ENCODE data around the gene KNDC1. TPM values are rescaled to one million over a fixed set of nuclear protein-coding genes. Genes with fewer than 3 reads are reported as not detected.

KNDC1 gene
- total RNA-seq, 2 donors from 2014 or later, result 0.19 to 0.26 TPM

DNA sequence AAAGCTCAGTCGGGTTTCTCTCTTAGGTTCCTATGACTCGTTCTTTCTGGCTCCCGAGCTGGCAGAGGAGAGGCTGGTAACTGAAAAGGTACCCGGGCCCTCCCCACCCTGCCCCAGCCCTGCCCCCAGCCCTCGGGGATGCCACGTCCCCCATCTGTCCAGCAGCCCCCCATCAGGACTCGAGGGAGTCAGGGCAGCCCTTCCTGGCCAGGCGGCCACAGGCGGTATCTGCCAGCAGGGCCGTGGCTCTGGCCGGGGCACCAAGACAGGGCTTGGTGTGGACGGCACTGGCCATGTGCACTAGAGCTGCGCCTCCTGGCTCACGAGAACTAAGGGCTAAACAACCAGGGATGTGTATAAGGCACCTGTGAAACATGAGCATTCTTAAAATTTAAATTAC lies 29.7 kb downstream of the KNDC1 start:
- no peak for ATAC-seq (replicated peaks)
- Mint-ChIP-seq H3K27ac (no peak overlapping the region), H3K27me3 (no peaks in the 10 kb centered on the region), H3K36me3 (ENCODE audit: low read depth) (no peaks in the 10 kb centered on the region), H3K4me1 (no peaks in the 10 kb centered on the region), H3K4me3 (no peak overlapping the region), H3K9me3 (no peaks in the 10 kb centered on the region)

DNA sequence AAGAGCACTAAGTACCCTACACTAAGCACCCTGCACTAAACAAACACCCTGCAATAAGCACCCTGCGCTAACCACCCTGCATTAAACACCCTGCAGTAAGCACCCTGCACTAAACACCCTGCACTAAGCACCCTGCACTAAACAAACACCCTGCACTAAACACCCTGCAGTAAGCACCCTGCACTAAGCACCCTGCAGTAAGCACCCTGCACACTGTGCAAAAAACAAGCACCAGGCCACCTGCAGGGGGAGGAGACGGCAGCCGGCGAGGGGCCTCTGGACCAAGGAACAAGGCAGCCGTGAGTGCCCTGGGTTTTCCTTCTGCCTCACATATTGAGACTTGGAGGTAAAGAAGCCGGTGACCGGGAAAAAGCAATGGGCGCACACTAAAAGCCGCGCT lies 30.2 kb downstream of the KNDC1 start:
- no peak for ATAC-seq (replicated peaks)
- Mint-ChIP-seq H3K4me3 (no peak overlapping the region), H3K4me1 (no peaks in the 10 kb centered on the region), H3K9me3 (no peaks in the 10 kb centered on the region), H3K27me3 (no peaks in the 10 kb centered on the region), H3K36me3 (ENCODE audit: low read depth) (no peaks in the 10 kb centered on the region), H3K27ac (no peak overlapping the region)

DNA sequence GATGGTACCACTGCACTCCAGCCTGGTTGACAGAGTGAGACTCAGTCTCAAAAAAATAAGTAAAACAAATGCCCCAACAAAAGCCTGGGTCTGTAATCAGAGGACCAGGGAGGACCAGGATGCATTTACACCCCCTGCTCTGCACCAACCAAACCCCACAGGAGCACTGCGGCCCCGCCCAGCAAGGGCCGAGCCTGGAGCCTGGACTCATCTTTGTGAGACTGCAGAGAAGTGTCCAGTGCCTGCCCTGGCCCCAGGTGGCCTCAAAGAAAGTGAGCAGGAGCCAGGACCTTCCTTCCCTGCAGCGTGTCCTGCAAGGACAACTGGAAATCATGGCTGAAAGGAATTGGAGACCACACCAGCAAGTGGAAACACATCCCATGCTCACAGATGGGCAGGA lies 31.6 kb downstream of the KNDC1 start:
- H3K27ac Mint-ChIP-seq, result no peak overlapping the region
- no peaks in the 10 kb centered on the region for H3K4me1 Mint-ChIP-seq
- H3K4me3 Mint-ChIP-seq, result no peak overlapping the region
- no peaks in the 10 kb centered on the region for H3K27me3 Mint-ChIP-seq
- no peak for ATAC-seq (replicated peaks)
- H3K9me3 Mint-ChIP-seq, result no peaks in the 10 kb centered on the region
- H3K36me3 Mint-ChIP-seq (ENCODE audit: low read depth), result no peaks in the 10 kb centered on the region

DNA sequence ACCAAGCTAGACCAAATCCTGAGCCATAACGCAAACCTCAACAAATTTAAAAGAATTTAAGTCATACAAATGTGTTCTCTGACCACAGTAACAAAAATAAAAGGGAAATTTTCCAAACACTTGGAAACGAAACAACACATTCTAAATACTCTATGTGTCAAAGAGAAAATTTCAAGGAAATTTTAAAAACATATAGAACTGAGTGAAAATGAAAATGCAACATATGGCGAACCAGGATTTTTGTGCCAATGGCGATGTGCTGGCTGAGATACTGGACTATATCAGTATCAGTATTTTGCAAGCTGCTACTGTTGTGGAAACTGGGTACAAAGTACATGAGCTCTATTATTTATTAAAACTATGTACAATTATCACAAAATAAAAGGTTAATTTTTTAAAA lies 34.1 kb downstream of the KNDC1 start:
- ATAC-seq (replicated peaks), result no peak
- no peak overlapping the region for H3K27ac Mint-ChIP-seq
- H3K9me3 Mint-ChIP-seq, result no peaks in the 10 kb centered on the region
- H3K27me3 Mint-ChIP-seq, result no peaks in the 10 kb centered on the region
- no peaks in the 10 kb centered on the region for H3K36me3 Mint-ChIP-seq (ENCODE audit: low read depth)
- no peak overlapping the region for H3K4me3 Mint-ChIP-seq
- no peaks in the 10 kb centered on the region for H3K4me1 Mint-ChIP-seq

DNA sequence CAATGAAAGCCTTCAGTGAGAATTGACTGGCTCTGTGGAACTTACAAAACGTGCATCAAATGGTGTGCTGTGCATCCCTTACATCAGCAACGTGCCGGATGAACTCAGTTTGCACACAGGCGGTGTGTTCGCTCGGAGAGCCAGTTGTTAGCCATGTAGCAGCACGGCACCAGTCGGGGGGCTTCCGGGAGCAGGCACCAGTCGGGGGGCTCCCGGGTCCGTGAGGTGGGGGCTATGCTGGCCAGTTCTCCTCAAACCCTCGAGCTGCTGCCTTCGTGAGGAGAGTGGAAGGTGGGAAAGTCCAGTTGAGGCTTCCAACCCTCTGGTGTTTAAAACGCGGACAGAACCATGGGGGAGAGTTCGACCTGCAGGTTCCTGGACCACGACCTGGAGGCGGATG lies 35.1 kb downstream of the KNDC1 start:
- Mint-ChIP-seq H3K4me1 (no peaks in the 10 kb centered on the region), H3K27ac (no peak overlapping the region), H3K9me3 (no peaks in the 10 kb centered on the region)

DNA sequence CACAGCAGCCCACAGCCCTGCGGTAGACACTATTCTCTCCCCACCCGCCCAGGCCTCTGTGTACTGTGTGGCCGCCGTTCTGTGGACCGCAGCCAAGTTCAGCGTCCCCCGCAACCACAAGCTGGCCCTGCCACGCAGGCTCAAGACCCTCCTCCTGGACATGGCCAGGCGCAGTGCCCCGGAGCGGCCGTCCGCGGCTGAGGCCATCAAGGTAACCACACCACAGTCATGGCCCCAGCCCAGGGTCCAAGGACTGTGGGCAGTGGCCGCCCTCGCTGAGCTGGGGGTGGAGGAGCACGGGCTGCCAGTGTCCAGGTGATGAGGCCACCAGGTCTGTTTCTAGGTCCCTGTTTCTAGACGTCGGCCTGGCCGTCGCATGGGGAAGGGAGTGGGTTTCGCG lies 35.6 kb downstream of the KNDC1 start:
- Mint-ChIP-seq H3K27me3 (no peaks in the 10 kb centered on the region), H3K4me3 (no peak overlapping the region), H3K36me3 (ENCODE audit: low read depth) (no peaks in the 10 kb centered on the region), H3K9me3 (no peaks in the 10 kb centered on the region), H3K27ac (no peak overlapping the region), H3K4me1 (no peaks in the 10 kb centered on the region)
- ATAC-seq (replicated peaks), result no peak

More for the DNA sequence above, 35.1 kb downstream of the KNDC1 start:
- no peak overlapping the region for H3K4me3 Mint-ChIP-seq
- H3K27me3 Mint-ChIP-seq, result no peaks in the 10 kb centered on the region
- H3K36me3 Mint-ChIP-seq (ENCODE audit: low read depth), result no peaks in the 10 kb centered on the region
- ATAC-seq (replicated peaks), result no peak

DNA sequence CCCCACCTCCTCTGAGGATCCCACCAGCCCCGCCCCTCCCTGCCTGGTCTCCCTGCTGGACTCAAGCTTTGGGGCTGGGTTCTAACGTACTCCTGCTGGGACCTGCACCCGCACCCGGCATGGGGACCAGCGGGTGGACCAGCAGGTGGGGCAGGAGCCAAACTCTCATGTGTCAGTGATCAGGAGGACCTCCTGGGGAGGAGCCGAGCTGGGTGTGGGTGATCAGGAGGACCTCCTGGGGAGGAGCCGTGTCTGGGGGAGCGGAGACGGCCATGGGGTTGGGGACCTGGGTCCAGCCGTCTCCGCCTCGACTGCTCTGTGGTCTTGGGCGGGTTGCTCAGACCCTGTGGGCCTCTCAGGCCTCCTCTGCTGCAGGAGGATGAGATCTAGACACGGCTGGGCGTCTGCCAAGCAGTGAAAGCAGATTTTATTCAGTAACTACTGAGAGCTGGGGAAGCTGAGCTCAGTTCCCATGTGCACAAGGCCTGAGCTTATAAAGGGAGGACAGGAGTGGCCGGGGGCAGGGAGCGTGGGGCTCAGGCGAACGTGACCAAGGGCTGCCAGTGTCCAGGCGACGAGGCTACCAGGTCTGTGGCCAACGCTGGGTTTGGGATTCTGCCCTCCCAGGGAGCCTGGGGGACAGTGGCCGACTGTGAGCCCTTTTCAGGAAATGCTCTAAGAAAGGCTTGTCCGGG lies 36.3 kb downstream of the KNDC1 start:
- no peaks in the 10 kb centered on the region for H3K4me1 Mint-ChIP-seq
- no peak for ATAC-seq (replicated peaks)
- no peaks in the 10 kb centered on the region for H3K36me3 Mint-ChIP-seq (ENCODE audit: low read depth)
- no peak overlapping the region for H3K4me3 Mint-ChIP-seq
- H3K9me3 Mint-ChIP-seq, result no peaks in the 10 kb centered on the region
- no peak overlapping the region for H3K27ac Mint-ChIP-seq
- no peaks in the 10 kb centered on the region for H3K27me3 Mint-ChIP-seq

DNA sequence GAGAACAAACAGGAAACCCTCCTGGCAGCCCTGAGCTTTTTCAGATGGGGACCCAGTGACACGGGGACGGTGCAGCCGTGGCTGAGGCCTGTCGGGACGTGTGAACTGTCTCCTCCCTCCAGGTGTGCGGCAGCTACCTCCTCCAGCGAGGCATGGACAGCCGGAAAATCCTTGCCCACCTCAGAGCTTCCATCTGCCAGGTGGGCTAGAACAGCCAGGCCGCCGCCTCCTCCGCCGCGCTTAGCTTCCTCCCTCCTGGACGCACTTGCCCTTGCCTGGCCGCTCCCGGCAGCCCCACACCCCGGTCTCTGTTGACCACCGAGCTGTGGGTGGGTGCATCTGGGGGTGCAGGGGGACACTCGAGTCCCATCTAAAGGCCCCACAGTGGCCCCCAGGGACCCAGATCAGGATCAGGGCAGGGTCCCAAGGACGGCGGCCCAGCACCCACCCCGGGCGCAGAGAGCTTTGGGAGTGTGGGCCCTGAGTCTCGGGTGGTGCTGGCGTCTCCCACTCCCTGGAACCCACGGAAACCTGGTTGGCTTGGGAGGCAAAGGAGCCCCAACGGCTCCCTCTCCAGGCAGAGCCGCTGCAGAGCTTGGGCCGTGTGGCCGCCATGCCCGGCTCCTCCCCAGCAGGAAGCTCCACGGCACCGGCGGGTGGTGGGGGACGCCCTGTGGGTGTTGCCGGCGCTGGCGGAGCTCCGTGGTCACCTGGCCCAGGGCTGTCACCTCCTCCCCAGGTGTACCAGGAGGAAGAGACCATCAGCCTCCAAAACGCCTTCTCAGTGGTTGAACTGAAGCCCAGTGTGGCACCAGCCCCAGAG lies 37.1 kb downstream of the KNDC1 start:
- H3K9me3 Mint-ChIP-seq, result no peaks in the 10 kb centered on the region
- H3K4me3 Mint-ChIP-seq, result no peak overlapping the region
- ATAC-seq (replicated peaks), result no peak
- no peaks in the 10 kb centered on the region for H3K4me1 Mint-ChIP-seq
- H3K27ac Mint-ChIP-seq, result no peak overlapping the region
- no peaks in the 10 kb centered on the region for H3K36me3 Mint-ChIP-seq (ENCODE audit: low read depth)
- no peaks in the 10 kb centered on the region for H3K27me3 Mint-ChIP-seq

DNA sequence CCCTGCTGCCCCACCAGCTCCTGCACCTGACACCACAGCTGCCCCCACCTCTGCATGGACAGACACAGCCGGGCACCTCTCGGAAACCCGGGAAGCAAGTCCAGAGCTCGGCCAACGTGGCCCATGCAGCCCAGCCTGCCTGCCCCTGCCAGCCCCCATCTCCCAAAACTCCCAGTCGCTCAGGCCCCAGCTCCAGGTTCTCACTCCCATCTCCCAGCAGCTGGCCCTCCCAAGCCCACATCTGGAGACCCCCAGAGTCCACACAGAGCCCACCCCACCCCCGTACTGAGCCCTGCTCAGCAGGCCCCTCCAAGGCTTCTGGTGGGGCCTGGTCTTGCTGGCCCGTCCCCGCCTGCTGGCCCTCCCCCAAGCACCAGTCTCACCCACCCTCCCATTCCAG lies 37.8 kb downstream of the KNDC1 start:
- H3K4me1 Mint-ChIP-seq, result no peaks in the 10 kb centered on the region
- H3K27ac Mint-ChIP-seq, result no peak overlapping the region
- ATAC-seq (replicated peaks), result no peak
- H3K36me3 Mint-ChIP-seq (ENCODE audit: low read depth), result no peaks in the 10 kb centered on the region
- H3K4me3 Mint-ChIP-seq, result no peak overlapping the region
- no peaks in the 10 kb centered on the region for H3K9me3 Mint-ChIP-seq
- no peaks in the 10 kb centered on the region for H3K27me3 Mint-ChIP-seq

DNA sequence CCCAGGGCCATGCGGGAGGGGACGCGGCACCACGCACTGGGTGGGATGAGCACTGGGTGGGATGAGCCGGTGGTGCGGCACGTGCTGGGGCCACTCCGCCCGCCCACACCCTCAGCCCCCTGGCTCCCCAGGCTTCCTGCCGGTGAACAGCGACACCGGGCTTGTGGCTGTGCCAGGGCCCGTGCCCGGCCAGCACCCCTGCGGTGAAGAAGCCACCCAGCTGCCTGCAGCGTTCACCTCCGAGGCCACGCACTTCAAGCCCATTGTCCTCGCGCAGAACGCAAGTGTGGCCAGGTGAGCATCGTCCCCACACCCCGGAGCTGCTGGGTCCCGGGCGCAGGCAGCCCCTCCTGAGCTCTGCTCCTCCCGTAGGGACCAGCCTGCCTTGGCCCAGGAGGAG lies 38.2 kb downstream of the KNDC1 start:
- Mint-ChIP-seq H3K4me1 (no peaks in the 10 kb centered on the region), H3K27ac (no peak overlapping the region), H3K9me3 (no peaks in the 10 kb centered on the region), H3K27me3 (no peaks in the 10 kb centered on the region), H3K4me3 (no peak overlapping the region), H3K36me3 (ENCODE audit: low read depth) (no peaks in the 10 kb centered on the region)
- no peak for ATAC-seq (replicated peaks)

DNA sequence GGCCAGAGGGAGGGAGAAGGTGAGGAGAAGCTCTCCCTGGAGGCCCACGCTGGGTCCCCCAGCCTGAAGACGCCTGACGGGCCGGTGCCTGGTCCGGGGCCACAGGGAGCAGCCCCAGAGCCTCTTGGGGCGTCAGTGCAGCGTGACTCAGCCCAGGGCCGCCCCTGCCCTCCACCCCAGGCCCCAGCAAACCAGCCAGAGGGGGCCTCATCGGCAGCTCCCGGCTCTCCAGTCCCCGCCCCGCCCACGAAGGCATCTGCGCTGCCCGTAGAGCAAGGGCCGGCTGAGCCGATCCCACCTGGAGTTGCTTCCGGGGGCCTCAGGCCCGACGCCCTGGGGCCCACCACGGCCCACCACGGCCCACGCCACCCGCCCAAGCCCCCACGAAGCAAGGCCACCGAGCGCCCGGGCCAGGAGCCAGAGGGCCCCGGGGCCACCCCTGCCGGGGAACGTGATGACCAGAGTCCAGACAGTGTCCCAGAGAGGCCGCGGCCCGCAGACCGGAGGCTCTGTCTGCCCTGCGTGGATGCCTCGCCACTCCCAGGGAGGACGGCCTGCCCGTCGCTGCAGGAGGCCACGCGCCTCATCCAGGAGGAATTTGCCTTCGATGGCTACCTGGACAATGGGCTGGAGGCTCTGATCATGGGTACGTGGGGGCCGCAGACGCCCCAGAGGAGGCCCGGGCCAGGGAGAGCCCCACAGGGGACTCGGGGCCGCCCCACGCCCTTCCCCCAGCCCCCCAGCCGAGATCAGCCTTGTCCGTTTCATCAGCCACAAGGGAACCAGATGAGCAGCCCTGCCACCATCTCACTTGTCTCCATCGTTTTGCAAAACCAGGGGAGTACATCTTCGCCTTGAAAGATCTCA lies 38.8 kb downstream of the KNDC1 start:
- H3K9me3 Mint-ChIP-seq, result no peaks in the 10 kb centered on the region
- no peak overlapping the region for H3K27ac Mint-ChIP-seq
- no peak overlapping the region for H3K4me3 Mint-ChIP-seq
- no peaks in the 10 kb centered on the region for H3K4me1 Mint-ChIP-seq
- H3K36me3 Mint-ChIP-seq (ENCODE audit: low read depth), result no peaks in the 10 kb centered on the region
- no peaks in the 10 kb centered on the region for H3K27me3 Mint-ChIP-seq
- ATAC-seq (replicated peaks), result no peak

DNA sequence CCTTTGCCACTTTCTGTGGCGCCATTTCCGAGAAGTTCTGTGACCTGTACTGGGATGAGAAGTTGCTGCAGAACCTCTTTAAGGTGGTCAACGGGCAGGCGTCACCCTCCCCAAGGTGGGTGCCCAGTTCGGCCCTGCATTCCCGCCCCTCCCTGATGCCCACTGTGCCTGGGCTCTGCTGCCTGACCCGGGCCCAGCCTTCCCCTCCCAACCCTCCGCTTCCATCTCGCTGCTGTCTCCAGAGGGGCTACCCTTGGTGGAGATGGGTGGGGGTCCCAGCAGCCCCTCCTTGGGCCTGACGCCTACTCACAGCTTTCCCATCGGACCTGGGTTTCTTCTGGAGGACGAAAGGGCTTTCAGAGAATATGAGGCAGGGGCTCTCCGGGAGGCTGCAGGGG lies 39.5 kb downstream of the KNDC1 start:
- no peak for ATAC-seq (replicated peaks)
- H3K27me3 Mint-ChIP-seq, result no peaks in the 10 kb centered on the region
- H3K9me3 Mint-ChIP-seq, result no peaks in the 10 kb centered on the region
- no peak overlapping the region for H3K4me3 Mint-ChIP-seq
- no peaks in the 10 kb centered on the region for H3K36me3 Mint-ChIP-seq (ENCODE audit: low read depth)
- H3K27ac Mint-ChIP-seq, result no peak overlapping the region
- H3K4me1 Mint-ChIP-seq, result no peaks in the 10 kb centered on the region

DNA sequence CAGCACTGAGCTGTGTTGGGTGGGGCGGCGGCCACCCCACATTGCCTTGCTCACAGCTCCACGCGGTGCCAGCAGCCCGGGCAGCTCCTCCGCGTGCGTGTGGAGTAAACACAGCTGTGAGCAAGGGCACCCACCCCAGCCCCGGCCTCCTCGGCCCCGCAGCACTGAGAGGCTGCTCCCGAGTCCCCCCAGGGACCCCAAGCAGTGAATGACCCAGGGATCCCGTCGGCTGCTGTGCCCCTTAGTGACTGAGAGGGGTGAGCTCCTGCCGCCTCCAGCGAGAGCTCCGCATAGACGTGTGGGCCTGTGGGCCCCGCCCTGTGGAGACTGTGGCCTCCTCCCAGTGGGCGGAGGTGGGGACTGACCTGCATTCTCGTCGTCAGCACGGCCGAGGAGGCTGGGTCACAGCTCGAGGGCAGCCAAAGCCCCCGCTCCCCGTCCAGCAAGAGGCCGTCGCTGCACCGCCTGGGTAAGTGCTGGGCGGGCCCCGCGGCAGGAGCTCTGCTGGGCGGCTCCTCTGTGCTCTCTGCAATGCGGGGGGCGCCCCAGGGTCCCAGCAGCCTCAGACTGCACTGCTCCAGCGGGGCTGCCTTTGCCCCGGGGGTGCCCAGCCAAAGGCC lies 40.1 kb downstream of the KNDC1 start:
- H3K9me3 Mint-ChIP-seq, result no peaks in the 10 kb centered on the region
- ATAC-seq (replicated peaks), result no peak
- H3K27me3 Mint-ChIP-seq, result no peaks in the 10 kb centered on the region
- no peaks in the 10 kb centered on the region for H3K4me1 Mint-ChIP-seq
- H3K36me3 Mint-ChIP-seq (ENCODE audit: low read depth), result no peaks in the 10 kb centered on the region
- no peak overlapping the region for H3K27ac Mint-ChIP-seq
- no peak overlapping the region for H3K4me3 Mint-ChIP-seq

DNA sequence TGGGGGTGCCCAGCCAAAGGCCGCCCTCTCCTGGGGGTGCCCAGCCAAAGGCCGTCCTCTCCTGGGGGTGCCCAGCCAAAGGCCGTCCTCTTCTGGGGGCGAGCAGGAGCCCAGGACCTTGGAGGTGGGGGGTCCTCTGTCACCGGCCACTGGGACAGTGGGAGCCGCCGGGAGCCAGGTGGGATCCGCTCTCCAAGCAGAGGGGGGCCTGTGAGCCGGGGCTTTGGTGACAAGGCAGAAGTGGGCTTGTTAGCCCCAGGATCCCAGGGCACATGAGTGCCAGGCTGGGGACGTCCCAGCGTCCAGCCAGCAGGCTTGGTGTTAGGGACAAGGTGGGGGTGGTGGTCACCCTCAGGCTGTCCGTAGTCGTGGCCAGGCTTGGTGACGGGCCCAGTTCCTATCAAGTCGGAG lies 40.6 kb downstream of the KNDC1 start:
- no peaks in the 10 kb centered on the region for H3K4me1 Mint-ChIP-seq
- H3K27ac Mint-ChIP-seq, result no peak overlapping the region
- H3K4me3 Mint-ChIP-seq, result no peak overlapping the region
- H3K9me3 Mint-ChIP-seq, result no peaks in the 10 kb centered on the region
- H3K36me3 Mint-ChIP-seq (ENCODE audit: low read depth), result no peaks in the 10 kb centered on the region
- no peaks in the 10 kb centered on the region for H3K27me3 Mint-ChIP-seq
- no peak for ATAC-seq (replicated peaks)

All from activated T-helper 17 cell treated with anti-CD3 and anti-CD28 coated beads, Interleukin-2, amount 50 U/mL, for 72 hours (primary cell).